NCI-H446 (cell line): ENCODE data around the gene AP5Z1.
"Not testable (repeated sequence)": the region's sequence is repeated elsewhere in the genome, so short reads cannot be mapped to it uniquely, and the experiment has no call there.

Experiments used
- DNase-seq, 2 experiments: peaks; one replicate each; lab custom pipeline; 2025; lab: John Stamatoyannopoulos, UW

The AP5Z1 gene

DNA sequence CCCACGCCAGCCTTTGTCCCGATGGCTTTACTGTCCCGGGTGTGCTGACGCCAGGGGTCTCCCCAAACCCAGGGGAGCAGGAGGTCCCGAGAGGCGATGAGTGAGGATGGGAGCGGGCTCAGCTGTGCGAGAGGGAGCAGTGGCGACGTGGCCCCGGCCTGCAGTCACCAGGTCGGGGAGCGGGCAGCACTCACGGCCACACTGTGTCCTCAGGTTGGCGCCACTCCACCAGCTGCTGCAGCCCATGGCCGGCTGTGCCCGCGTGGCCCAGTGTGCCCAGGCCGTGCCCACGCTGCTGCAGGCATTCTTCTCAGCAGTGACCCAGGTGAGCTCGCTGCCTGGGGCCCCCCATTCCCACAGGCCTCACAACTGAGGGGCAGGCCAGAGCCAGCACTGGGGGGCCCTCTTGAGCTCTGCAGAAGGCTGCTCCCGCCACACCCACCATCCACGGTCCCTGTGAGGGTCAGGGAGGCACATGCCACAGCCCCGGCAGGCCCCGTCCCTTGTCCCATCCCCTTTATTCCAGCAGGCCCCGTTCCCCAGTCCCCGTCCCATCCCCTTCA is 13.3 kb downstream of the AP5Z1 start:
- no peak for DNase-seq

DNA sequence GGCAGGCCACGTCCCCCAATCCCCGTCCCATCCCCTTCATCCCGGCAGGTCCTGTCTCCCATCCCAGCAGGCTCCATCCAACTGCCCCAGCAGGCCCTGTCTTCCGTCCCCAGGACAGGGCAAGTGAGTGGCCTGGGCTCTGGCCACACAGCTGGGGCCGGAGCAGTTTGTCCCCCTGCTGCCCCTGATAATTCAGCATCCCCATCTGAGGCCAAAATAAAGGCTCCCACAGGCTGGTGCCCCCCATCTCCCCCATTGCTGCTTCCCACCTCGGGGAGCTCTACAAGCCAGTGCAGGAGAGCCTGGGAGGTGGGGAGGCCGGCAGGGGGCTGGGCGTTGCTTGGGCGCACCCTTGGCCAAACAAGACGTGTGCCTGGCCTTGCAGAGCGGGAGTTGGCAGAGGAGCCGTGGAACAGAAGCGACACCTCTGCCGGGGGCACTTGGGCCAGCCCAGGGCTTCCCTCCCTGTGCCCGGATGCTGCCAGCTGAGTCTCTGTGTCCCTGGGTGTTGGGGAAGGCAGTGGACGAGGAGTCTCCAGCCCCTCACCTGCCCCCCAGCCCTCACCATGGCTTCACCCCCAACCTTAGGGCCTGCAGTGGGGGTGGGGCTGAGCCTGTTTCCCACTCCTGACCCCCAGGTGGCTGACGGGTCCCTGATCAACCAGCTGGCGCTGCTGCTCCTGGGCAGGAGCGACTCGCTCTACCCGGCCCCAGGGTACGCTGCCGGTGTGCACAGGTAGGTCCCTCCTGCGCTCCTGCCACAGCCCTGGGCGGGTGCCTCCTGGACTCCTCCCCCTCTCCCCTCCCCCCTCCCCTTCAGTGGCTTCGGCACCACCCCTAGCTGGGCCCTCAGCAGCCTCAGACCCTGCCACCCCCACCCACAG is 14.0 kb downstream of the AP5Z1 start:
- DNase-seq, result no peak

DNA sequence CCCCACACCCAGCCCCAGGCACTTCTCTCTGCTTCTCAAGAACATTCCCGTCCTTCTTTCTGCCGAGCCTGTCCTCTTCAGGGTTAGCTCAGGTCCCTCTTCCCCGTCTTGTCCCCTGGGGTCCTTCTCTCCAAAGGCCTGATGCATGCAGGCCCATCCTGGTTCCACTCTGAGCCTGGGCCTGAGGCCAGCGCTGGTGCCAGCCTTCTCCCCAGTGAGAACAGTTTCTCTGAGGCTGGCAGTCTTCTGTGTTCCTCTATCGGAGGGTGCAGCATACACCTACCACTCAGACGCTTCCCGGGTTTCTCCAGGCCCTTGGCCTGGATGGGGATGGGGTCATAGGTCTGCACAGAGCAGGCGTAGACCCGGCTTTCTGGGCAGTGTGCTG is 14.6 kb downstream of the AP5Z1 start:
- DNase-seq, result no peak

DNA sequence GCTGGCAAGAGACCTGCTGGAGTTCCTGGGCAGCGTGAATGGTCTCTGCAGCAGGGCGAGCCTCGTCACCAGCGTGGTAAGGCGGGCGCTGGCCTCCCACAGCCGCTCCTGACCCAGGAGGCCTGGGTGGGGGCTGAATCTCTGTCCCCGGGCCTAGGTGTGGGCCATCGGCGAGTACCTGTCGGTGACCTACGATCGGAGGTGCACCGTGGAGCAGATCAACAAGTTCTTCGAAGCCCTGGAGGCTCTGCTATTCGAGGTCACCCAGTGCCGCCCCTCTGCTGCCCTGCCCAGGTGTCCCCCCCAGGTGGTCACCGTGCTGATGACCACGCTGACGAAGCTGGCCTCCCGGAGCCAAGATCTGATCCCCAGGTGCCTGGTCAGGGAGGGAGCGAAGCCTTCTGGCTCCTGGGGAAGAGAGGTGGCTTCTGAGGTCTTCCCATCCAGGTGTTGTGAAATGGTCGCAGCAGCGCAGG is 15.1 kb downstream of the AP5Z1 start:
- no peak for DNase-seq

DNA sequence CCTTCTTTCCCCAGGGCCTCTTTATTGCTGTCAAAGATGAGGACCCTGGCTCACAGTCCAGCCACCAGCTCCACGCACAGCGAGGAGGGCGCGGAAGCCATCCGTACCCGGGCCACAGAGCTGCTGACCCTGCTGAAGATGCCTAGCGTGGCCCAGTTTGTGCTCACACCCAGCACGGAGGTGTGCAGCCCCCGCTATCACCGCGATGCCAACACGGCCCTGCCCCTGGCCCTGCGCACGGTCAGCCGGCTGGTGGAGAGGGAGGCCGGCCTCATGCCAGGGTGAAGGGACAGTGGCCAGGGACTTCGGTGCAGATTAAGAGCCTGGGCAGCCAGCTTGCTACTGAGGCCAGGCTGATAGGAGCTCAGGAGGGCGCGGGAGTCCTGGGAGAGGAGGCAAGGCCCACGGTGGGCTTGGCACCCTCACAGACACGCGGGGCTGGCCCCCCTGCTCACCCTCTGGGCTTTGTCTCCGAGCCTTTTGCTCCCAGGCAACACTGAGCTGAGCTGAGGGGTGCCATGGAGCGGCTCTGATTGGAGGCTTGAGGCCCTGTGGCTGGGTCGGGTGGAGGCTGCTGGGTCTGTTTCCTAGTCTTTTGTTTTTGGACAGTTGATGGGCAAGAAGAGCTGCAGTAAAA is 15.8 kb downstream of the AP5Z1 start:
- DNase-seq, result no peak

DNA sequence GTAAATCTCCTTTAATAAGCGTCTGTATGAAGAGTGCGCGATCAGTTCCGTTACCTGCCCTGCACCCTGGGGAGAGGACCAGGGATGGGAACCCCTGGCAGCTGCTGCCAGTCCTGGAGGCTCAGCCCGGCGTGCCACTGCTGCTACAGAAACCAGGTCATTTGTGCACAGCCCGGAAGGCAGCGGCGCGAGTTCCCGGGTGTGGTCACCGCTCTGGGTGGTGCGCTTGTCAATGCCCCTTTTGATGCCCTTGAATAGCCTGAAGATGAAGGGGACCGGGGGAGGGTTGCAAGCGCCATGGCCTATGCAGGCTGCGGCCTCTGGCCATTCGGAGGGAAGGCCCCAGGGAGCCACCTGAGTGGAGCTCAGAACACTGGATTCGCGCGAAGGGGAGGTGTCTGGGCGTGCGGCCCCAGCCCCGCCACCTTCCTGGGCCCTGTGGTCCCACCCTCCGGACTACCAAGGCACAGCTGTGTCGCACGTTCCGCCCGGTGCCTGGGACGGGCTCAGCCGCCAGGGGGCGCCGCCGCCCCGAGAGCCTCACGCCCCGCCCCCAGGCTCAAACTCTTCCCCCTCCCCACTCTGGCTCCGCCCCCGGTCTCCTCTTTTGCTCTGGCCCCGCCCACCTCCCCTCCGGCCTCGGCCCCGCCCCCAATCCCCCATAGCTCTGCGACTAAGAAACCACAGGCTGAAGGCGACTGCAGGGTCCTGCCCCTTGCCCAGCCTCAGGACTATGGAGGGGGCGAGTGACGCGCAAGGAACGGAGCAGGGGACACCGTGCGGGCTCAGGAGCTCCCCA is 16.5 kb downstream of the AP5Z1 start:
- no peak for DNase-seq

DNA sequence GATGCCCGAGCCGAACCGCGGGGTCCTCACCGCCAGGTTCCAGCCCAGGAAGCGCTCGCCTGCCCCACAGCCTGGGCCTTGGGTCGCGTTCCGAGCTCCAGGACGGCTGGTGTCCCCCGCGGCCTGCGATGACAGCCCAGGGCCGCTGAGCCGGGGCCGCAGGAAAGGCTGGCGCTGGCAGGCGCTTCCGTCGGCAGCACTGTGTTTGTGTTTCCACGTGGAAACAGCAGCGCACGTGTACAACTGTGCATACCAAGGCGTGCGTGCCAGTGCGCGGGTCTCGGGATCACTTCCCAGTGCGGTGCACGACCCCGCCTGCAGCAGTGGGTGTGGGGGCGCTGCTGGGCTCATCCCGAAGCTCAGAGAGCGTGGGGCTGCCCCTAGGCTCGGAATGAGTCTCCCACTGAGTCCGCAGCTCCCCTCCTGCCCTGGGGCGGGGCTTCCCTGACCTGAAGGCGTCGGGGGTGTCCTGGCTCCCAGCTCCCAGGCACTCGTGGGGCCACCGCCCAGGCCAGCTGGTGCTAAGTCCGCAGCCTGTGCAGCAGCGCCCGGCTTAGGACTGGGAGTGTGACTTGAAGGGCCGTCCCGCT is 17.2 kb downstream of the AP5Z1 start:
- DNase-seq, result no peak

DNA sequence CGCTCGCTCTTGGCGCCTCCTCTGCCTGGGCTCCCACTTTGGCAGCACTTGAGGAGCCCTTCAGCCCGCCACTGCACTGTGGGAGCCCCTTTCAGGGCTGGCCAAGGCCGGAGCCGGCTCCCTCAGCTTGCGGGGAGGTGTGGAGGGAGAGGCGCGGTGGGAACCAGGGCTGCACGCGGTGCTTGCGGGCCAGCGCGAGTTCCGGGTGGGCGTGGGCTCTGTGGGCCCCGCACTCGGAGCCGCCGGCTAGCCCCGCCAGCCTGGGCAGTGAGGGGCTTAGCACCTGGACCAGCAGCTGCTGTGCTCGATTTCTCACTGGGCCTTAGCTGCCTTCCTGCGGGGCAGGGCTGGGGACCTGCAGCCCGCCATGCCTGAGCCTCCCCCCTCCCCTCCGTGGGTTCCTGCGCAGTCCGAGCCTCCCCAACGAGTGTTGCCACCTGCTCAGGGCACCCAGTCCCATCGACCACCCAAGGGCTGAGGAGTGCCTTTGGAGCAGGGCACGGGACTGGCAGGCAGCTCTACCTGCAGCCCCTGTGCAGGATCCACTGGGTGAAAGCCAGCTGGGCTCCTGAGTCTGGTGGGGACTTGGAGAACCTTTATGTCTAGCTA is 18.1 kb downstream of the AP5Z1 start:
- DNase-seq, result not testable (repeated sequence)

DNA sequence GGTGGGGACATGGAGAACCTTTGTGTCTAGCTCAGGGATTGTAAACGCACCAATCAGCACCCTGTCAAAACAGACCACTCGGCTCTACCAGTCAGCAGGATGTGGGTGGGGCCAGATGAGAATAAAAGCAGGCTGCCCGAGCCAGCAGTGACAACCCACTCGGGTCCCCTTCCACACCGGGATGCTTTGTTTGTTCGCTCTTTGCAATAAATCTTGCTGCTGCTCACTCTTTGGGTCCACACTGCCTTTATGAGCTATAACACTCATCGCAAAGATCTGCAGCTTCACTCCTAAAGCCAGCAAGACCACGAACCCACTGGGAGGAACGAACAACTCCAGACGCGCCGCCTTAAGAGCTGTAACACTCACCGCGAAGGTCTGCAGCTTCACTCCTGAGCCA is 18.7 kb downstream of the AP5Z1 start:
- DNase-seq, result not testable (repeated sequence)

DNA sequence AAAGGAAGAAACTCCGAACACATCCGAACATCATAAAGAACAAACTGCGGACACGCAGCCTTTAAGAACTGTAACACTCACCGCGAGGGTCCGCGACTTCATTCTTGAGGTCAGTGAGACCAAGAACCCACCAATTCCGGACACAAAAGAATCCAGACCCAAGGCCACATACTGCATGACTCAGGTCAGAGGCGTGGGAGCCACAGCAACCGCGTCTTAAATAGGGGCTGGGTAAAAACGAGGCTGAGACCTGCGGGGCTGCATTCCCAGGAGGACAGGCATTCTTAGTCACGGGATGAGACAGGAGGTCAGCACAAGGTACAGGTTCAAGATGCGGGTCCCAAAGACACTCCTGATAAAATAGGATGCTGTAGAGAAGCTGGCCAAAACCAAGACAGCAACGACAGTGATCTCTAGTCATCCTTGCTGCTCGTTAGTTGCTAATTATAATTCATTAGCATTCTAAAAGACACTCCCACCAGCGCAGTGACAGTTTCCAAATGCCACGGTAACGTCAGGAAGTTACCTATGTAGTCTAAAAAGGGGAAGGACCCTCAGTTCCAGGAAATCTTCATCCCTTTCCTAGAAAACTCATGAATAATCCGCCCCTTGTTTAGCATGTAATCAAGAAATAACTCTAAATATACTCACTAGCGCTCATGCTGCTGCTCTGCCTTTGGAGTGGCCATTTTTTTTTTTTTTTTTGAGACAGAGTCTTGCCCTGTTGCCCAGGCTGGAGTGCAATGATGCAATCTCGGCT is 19.3 kb downstream of the AP5Z1 start:
- no peak for DNase-seq

DNA sequence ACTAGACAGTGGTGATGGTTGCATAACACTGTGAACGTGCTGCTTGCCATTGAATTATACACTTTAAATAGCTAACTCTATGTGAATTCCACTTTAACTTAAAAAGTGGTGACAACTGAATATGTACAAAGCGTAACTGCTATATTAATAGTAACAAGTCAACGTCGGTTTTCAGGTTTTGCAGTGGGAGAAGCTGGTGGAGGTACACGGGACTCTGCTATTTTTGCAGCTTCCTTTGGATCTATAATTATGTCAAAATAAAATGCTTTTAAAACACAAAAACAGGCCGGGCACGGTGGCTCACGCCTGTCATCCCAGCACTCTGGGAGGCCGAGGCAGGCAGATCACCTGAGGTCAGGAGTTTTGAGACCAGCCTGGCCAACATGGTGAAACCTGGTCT is 21.0 kb downstream of the AP5Z1 start:
- DNase-seq, result no peak

DNA sequence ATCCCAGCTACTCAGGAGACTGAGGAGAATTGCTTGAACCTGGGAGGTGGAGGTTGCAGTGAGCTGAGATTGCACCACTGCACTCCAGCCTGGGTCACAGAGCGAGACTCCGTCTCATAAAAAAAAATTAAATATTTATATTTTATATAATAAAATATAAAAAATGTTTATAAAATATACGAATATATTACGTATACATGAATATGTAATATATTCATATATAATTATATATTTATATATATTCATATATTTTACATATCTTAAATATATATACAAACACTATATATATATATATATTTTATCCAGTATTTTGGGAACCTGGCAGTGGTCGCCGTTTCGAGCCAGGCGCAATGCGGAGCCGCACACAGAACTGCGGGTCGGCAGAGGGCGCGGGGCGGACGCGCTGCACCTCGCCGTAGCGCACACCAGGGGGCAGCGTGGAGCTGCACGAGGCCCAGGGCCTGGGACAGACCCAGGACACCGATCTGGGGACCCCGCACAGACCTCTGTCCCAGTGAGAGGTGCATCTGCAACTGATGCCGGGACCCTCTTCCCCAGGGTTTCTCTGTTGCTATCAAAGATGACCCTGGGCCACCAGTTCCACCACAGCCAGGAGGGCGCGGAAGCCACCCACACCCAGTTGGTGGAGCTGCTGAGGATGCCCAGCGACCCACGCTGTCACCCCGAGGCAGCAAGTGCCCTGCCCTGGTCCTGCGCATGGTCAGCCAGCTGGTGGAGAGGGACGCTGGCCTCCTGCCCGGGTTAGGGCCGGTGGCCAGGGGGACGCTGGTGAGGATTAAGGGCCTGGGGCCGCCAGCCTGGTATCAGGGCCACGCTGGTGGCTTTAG is 22.7 kb downstream of the AP5Z1 start:
- peak in 1 of 2 experiments; percentile 53 for DNase-seq

DNA sequence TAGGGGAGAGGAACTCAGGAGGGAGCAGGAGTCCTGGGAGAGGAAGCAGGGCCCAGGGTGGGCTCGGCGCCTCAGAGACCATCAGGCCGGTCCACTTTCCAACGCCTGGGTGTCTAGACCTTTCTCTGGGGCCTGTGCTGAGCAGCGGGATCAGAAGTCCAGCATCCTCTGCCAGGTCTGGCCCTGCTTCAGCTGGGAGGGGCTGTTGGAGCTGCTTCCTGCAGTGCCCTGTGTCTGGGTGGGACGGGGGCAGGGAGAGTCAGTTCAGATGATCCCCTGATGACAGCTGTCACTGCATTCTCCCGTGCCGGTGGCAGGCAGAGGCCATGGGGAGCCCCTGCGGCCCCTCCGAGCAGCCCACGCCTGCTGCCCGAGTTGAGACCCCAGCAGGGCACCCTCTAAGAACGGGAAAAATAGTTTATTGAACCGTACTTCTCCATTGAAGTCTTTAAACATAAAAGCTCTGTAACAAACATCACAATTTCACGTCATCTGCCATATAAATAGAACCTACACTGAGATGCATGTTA is 23.3 kb downstream of the AP5Z1 start:
- DNase-seq, result no peak

DNA sequence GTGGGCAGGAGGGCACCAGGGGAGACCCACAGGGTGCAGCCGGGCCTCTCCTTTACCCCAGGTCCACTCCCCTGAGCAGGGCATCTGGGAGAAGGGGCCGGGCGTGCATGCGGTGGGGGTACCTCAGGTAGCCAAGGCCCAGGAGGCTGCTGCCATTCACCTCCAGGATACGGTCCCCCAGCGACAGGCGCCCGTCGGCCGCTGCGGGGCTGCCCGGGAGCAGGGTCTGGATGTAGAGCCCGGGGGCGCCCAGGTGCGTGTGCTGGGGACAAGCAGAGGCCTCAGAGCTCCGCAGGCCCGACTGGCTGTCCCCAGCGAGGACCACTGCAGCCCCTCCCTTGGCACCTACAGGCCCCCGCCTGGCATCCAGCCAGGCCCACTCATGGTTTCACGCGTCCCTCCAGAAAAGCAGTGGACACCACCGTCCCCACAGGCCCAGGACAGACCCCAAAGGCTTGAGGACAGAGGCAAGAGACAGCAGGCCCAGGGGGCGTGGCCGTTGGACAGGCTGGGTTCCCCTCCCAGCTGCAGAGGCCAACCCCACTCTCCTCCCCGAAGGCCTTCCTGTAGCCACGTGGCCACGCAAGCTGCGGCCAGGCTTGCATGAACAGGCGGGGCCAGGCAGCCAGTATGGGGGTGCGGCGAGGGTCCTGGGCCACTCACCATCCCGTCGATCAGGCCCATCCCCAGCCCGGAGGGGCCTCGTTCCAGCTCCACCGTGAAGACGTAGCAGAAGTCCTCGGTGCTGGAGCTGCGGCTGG is 24.3 kb downstream of the AP5Z1 start:
- DNase-seq, result no peak

DNA sequence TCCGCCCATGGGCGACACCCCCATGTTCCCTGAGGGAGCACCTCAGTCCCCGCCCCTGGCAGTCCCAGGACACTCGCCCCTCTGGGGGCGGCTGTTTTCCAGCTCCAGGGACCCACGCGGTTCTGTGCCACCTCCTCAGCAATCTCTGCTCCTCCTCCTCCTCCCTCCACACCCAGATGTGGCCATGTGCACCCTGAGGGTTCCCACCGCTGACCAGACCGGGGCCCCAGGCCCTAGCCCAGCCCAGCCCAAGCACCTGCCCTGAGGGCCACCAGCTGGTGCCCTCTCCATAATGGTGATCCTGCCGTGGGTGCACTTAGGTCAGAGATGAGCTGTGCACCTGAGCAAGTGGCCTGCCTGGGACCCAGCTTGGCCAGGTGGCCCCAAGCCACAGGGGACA is 25.1 kb downstream of the AP5Z1 start:
- DNase-seq, result no peak

DNA sequence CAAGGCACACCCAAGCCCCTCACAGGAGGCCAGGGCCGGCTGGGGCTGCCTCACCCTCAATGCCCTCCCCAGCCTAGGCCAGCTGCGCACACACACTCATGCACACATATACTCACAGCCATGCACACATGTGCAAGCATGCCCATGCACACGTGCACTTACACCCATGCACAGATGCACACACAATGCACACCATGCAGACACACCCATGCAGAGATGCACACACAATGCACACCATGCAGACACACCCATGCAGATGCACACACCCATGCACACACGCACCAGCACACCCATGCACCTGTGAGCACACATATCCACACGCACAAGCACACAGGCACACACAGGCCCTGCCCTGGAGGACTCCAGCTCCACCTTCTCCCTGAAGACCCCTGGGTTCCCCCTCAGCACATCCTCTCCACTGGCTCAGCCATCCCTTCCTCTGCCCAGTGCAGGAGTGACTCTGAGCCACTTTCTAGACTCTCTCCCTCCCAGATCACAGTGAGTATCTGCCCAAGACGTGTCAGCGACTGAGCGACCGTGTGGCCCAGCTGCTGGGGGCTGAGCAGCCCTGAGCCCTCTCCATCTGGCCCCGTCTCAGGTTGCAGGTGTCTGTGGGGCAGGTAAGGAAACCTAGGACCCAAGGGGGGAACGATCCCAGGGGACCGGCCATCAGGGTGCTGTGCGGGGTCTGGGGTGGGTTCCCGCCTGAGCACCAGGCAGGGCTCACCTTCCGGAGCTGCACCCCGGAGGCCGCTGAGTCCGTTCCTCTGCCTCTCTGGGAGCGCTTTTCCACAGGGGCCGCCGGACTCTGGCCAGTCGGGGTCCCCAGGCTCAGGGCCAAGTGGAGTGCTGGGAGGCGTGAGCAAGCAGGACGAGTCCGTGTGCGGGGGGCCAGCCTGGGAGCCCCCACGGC is 25.8 kb downstream of the AP5Z1 start:
- DNase-seq, result no peak

DNA sequence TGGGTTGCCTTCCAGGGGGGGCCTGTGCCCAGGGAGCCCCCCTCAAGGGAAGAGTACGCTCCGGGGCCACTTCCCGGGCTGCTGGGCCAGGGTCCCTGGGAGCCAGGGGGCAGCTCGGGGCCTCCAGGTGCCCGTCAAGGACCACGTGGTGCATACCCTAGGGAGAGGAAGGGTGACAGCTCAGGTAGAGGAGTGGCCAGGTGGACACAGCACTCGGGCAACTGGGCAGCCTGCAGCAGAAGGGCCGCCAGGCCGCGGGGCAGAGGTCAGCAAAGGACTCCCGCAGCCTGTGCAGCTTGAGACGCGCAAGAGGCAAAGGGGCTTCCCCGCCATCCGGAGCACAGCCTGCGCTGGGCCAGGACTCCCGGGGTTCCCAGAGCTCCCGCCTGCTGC is 26.4 kb downstream of the AP5Z1 start:
- DNase-seq, result no peak

DNA sequence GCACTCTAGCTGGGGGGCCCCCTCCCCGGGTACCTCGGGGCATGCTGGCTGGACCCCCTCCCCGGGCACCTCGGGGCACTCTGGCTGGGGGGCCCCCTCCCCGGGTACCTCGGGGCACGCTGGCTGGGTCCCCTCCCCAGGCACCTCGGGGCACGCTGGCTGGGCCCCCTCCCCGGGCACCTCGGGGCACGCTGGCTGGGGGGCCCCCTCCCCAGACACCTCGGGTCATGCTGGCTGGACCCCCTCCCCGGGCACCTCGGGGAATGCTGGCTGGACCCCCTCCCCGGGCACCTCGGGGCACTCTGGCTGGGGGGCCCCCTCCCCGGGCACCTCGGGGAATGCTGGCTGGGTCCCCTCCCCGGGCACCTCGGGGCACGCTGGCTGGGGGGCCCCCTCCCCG is 27.2 kb downstream of the AP5Z1 start:
- not testable (repeated sequence) for DNase-seq
